Neural progenitor cell (in vitro differentiated cells): Measurements from ENCODE around the gene TM9SF2.

Source experiments
- EZH2 ChIP-seq: fragments of 200-600 bp; sonication (generic); IDR thresholded peaks from 2 replicates; pipeline ENCODE4 v1.6.1; 2017; ENCODE audit warnings: antibody characterized with exemption, mild to moderate bottlenecking, moderate library complexity
- TF ChIP-seq, protein P1 (sequence below): fragments of 200-600 bp; sonication (generic); IDR thresholded peaks from 2 replicates; pipeline ENCODE4 v1.5.1; 2017; ENCODE audit warnings: antibody characterized with exemption, mild to moderate bottlenecking

DNA sequence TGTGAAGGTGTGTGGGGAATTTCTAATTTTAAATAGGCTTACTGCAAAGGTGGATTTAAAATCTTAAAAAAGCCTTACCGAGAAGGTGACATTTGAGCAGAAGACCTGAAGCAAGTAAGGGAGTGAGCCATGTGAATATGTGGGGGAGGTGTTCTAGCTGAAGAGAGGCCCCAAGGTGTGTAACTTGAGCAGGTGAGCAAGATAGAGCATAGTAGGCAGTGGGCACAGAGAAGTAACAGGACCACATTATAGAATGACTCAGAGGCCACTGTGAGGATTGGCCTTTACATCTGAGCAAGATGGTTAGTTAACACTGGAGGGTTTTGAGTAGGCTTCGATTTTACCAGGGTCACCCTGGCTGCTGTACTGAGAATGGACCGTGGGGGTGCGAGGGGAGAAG, 22.6 kb downstream of the TM9SF2 start:
- TF ChIP-seq, protein P1, sequence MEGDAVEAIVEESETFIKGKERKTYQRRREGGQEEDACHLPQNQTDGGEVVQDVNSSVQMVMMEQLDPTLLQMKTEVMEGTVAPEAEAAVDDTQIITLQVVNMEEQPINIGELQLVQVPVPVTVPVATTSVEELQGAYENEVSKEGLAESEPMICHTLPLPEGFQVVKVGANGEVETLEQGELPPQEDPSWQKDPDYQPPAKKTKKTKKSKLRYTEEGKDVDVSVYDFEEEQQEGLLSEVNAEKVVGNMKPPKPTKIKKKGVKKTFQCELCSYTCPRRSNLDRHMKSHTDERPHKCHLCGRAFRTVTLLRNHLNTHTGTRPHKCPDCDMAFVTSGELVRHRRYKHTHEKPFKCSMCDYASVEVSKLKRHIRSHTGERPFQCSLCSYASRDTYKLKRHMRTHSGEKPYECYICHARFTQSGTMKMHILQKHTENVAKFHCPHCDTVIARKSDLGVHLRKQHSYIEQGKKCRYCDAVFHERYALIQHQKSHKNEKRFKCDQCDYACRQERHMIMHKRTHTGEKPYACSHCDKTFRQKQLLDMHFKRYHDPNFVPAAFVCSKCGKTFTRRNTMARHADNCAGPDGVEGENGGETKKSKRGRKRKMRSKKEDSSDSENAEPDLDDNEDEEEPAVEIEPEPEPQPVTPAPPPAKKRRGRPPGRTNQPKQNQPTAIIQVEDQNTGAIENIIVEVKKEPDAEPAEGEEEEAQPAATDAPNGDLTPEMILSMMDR = no peak
- TF ChIP-seq EZH2 = no peak
